HG03159 (cell line): ENCODE data around the gene CENPM.

Experiments used
- ATAC-seq: cut with Tn5 transposase; IDR thresholded peaks from one replicate; pipeline ENCODE4 v1.9.1; 2021; ENCODE audit warnings: mild to moderate bottlenecking, moderate library complexity; ENCODE audit not compliant: unreplicated experiment

The CENPM gene

DNA sequence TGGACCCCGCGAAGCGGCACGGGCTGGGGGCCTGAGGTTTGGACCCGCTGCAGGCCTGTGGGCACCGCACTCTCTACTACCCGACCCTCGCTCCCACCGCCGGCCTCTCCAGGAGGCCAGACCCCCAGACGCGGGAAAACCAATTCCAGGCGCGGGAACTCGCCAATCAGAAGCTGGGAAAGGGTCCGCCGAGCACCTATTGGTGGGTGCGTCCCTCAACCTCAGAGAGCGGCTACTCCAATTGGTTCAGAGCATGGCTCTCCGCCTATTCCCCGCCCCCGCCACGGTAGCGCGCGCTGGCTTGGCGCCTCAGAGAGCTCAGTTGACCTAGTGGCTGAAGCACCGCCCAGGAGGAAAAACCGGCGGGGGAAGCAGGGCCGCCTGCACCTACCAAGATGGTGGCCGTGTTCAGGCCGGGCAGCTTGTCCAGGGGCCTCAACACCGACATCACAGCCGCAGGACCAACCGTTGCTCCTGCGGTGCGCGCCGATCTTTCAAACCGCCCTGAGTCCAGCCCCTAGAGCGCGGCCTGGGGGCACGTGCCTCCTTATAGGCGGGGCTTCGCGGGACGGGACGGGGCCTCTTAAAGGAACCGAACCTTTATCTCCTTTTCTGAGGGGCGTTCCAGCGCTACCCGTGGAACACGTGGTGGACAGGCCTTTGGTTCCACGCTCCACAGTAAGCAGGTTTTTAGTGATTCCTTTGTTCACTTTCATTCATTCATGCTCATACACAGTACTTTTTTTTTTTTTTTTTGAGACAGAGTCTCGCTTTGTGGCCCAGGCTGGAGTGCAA, at the start of gene CENPM:
CENPM (minus strand) TSS at position 524 of the 795 bp plus-strand sequence; CDS start at position 448, 76 bp downstream.
- ATAC-seq = peak; percentile 68

DNA sequence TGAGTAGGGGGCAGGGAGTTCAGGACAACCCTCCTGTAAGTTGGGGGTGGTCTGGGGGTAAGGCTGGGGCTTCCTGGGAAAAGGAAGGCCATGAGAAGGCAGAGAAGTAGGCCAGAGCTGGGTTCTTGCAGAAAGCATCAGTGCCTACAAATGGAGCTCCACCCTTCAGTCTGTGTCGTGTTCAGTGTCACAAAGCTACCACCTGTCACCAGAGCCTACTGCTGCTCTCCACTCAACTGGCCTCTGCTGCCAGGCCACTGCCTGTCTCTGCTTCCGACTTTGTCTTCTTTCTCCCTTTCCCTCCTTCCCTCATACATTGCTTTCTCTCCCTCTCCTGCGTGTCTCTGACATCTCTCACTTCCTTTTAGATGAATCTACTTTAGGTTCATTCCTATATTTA, 48.3 kb upstream of the CENPM start:
- ATAC-seq = no peak

- no peak for ATAC-seq
Observed at GRCh38 chr22:41992496-41992895, 45.5 kb upstream of the CENPM start.

GRCh38 chr22:41991111-41991510, 44.2 kb upstream of the CENPM start:
- no peak for ATAC-seq

GRCh38 chr22:41989246-41989645, 42.3 kb upstream of the CENPM start:
- ATAC-seq = no peak

DNA sequence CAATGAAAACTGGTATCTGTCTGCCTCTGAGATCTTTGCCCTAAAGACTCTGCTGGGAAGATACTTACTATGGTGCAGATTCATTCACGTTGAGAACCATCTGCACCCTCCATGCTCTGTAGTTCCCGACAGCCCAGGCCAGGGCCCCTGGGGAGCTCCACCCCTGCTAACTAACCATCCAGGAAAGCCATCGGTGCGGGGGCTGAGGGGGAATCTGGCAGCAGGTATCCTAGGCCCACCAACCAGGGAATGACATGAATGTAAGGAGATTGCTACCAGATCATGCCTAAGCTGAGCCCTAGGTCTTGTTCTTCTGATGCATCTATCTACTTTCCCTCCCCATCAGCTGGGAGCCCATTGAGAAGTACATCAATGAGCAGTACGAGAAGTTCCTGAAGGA, 40.3 kb upstream of the CENPM start:
- ATAC-seq = no peak

- no peak for ATAC-seq
Observed at GRCh38 chr22:41983513-41984405, 36.8 kb upstream of the CENPM start.

GRCh38 chr22:41982865-41983264, 35.9 kb upstream of the CENPM start:
- ATAC-seq = no peak

DNA sequence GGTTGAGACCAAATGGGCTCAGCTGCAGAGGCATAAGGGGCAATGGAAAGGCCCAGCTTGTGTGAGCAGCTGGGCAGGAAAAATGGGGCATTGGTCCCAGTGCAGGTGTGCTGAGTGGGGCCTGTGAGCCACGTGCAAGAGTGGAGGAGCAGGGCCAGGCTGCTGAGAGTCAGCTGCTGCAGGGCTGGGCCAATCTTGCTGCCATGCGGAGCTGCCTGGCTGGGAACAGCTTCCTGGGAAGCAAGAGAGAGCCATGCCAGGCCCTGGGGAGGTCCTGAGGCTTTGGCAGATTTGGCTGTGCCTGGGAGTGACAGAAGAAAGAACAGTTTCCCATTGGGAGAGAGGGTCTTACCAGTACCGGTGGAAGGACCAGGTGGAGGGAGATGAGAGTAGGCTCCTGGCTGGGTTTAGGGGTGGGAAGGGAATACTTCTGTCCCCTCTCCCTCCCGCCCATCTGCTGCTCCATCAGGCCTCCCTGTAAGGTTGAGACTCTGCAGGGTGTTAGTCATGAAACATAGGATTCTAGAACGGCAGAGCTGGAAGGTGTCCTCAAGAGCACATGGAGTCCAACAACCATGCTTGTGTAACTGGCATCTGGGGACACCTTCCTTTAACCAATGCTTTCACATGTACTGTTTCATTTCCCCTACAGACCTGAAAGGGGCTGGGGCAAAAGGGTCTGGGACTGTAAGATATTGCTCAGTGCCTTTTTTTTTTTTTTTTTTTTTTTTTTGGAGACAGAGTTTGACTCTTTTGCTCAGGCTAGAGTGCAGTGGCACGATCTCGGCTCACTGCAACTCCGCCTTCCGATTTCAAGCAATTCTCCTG, 32.7 kb upstream of the CENPM start:
- no peak for ATAC-seq

DNA sequence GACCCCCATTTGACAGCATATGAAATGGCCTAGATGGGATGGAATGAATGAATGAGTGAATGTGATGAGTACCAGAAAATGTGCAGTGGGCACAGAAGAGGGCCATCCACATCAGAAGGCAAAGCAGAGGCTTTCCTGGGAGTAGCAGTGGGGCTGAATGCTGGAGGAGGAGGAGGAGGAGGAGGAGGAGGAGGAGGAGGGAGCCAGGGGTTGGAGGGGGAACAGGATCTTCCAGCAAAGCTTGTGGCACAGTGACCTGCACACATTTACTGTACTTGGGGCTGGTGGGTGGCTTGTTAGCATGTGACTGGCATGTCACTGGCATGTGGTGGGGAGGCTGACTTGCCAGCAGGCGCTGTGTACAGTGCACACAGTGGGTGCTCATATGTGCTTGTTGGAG, 31.8 kb upstream of the CENPM start:
- no peak for ATAC-seq

GRCh38 chr22:41976961-41977566, 30.1 kb upstream of the CENPM start:
- ATAC-seq = no peak

DNA sequence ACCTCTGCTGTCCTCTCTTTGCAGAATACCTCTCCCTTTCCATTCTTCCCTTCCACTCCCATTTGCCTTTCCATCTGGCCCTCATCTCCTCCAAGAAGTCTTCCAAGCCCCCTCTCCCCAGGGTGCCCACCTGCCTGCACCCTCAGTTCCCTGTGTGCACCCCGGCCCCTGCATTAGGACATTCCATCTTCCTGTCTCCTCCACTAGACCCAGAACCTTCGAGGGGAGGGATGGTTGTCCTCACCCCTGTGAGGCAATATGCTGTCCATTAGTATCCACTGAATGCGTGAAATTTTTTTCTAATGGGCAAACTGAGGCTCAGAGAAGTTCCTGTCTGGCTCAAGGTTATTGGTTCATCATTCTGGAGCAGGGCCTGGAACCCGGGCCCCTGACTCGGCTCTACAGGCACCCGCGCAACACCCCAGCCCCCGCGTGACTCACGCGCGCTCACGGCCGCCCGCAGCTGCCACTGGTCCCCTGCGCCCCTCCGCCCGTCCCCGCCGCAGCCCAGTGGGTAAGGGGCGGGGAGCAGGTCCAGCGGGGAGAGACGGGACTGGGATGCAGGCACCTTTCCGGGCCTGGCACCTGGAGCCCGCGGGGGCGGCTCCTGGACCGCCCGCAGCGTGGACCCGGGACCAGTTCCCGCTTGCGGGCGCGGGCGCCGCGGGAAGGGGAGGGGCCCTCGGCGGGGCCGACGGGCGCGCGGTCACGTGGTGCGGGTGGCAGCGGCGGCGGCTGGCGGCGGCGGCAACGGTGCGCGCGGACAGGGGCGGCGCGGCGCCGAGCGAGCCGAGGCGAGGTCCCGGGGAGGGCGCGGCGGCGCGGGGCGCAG, 29.3 kb upstream of the CENPM start:
- no peak for ATAC-seq

- ATAC-seq = no peak
Observed at GRCh38 chr22:41975299-41976069, 28.5 kb upstream of the CENPM start.

GRCh38 chr22:41974691-41975290, 27.8 kb upstream of the CENPM start:
- ATAC-seq = no peak

GRCh38 chr22:41971431-41971830, 24.5 kb upstream of the CENPM start:
- ATAC-seq = no peak

GRCh38 chr22:41970601-41971000, 23.6 kb upstream of the CENPM start:
- no peak for ATAC-seq

DNA sequence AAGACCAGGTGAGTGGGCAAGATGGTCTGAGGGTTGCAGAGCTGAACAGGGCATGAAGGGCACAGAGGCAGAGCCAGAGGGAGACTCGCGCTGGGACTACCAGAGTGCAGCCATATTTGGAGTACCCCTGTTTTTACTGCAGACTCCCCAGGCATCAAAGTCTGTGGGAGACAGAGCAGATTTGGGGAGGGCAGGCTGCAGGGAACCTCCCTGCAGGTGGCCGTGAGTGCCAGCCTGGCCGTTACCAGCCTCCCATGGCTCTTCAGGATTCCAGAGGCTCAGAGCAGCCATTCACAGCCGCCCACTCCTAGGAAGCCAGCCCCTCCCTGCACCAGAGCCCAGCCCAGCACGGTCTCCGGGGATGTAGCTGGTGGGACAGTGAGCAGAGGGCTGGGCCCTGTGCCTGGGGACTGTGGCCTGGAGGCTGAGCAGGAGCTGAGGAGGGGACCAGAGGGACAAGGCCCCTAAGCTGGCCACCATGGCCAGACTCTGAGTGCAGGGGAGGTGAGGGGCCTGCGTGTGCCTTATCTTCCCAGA, 22.2 kb upstream of the CENPM start, which contains the start of gene SEPTIN3:
SEPTIN3 (plus strand) TSS at position 334 of the 537 bp plus-strand sequence. CDS start 2,050 bp downstream, outside the sequence.
- no peak for ATAC-seq

GRCh38 chr22:41968601-41969000, 21.6 kb upstream of the CENPM start:
- ATAC-seq = no peak
